ENCODE results near the gene ALAS1. TPM values are rescaled to one million over a fixed set of nuclear protein-coding genes. Genes with fewer than 3 reads are reported as not detected.

The ALAS1 gene
- total RNA-seq, result 100 to 1,000 TPM in 1 of 4 donors, 10 to 100 TPM in 3; 70.1 to 101 (median 84.0) TPM

DNA sequence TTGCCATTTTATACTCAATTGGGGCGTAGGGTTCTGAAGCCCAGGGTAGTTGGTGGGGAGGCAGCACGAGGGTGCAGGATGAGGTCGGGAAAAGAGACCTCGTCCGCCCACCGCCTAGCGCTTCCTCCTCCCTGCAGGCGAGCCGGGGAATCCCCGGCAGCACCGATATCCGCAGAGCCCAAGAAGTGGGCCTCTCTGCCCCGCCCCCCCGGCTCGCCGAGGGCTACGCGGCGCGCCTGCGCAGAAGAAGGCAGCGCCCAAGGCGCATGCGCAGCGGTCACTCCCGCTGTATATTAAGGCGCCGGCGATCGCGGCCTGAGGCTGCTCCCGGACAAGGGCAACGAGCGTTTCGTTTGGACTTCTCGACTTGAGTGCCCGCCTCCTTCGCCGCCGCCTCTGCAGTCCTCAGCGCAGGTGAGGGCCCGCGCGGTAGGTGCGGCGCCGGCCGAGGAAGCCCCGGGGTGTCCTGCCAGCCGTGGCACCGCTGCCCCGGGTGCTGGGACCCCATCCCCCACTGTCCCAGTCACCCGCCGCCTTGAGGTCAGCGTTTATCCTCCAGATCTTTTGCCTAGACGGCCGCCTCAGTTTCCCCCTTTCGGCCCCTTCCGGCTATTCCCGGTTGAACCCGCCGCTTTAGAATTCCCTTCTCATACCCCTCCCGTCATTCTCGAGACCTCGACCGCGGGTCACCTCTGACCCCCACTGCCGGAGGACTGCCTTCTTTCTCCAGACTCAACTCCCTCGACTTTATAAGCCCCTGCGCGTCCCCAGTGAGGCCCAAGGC lies at the start of gene ALAS1:
ALAS1 (plus strand) TSS at position 319 of the 784 bp plus-strand sequence. CDS start 1,082 bp downstream, outside the sequence.
- intact Hi-C loops (cut with DNase I; ENCODE audit: low total_unique reads) (no loop called here), in situ Hi-C loops (cut with MboI; ENCODE audit: low pct_ligation_motif_present in 1 of 4, low pct_unique_long_range_greater_than_20kb in 1 of 4, low sequenced_read_pairs in 3 of 4) (no loop called here)
- H3K4me1 ChIP-seq, result peaks cover 20 to 82% (median 33%) of the 10 kb centered on the region in 4 donors
- TF ChIP-seq EP300 (IDR thresholded peaks at IDR 0.05; ENCODE audit: low read depth) (peak; percentile 5), POLR2A (IDR thresholded peaks at IDR 0.05) (peak; percentile 97), POLR2AphosphoS5 (IDR thresholded peaks at IDR 0.05) (peak; percentile 95 to 99 (median 98))
- TF ChIP-seq, protein P1, sequence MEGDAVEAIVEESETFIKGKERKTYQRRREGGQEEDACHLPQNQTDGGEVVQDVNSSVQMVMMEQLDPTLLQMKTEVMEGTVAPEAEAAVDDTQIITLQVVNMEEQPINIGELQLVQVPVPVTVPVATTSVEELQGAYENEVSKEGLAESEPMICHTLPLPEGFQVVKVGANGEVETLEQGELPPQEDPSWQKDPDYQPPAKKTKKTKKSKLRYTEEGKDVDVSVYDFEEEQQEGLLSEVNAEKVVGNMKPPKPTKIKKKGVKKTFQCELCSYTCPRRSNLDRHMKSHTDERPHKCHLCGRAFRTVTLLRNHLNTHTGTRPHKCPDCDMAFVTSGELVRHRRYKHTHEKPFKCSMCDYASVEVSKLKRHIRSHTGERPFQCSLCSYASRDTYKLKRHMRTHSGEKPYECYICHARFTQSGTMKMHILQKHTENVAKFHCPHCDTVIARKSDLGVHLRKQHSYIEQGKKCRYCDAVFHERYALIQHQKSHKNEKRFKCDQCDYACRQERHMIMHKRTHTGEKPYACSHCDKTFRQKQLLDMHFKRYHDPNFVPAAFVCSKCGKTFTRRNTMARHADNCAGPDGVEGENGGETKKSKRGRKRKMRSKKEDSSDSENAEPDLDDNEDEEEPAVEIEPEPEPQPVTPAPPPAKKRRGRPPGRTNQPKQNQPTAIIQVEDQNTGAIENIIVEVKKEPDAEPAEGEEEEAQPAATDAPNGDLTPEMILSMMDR (IDR thresholded peaks at IDR 0.05), result peak in 3 of 5 experiments; percentile 15 to 59 (median 37)
- WGBS, 2 donors (ENCODE audit: low coverage in 1 of 2), result 0% methylated on average over 9 to 53 of the region's 71 CpGs
- H3K27ac ChIP-seq, result peak within 1 kb of the TSS; percentile 87 to 93 (median 89)
- H3K27me3 ChIP-seq, result no peaks in the 10 kb centered on the region
- peak within 1 kb of the TSS; percentile 65 to 99 (median 80) for H3K4me3 ChIP-seq
- DNase-seq, result peak; percentile 96
- H3K9me3 ChIP-seq, result no peaks in the 10 kb centered on the region
- peaks cover 0 to 11% (median 4%) of the 10 kb centered on the region in 4 donors for H3K36me3 ChIP-seq

DNA sequence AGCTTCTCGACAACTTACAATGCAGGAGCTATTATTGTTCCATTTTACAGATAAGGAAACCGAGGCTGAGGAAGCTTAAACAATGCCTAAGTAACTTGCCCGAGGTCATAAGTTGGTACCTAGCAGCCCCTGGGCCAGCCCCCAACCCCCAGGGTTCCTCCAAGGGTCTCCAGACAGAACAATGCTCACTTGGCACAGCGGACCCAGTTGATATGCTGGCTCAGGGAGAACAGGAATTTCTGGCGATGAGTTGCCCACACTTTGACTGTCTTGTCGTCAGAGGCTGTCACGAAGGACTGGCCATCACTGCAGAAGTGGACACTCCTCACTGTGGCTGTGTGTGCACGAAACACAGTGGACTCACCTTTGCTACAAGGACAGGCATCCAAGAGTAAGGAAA lies 48.9 kb upstream of the ALAS1 start:
- in situ Hi-C loops (cut with MboI; ENCODE audit: low pct_ligation_motif_present in 1 of 4, low pct_unique_long_range_greater_than_20kb in 1 of 4, low sequenced_read_pairs in 3 of 4) (no loop called here), intact Hi-C loops (cut with DNase I; ENCODE audit: low total_unique reads) (no loop called here)
- H3K27ac ChIP-seq, result no peak overlapping the region
- H3K36me3 ChIP-seq, result no peaks in the 10 kb centered on the region
- no peak for DNase-seq
- H3K4me1 ChIP-seq, result peaks cover 8 to 16% (median 10%) of the 10 kb centered on the region in 4 donors
- no peaks in the 10 kb centered on the region for H3K27me3 ChIP-seq
- no peaks in the 10 kb centered on the region for H3K9me3 ChIP-seq
- H3K4me3 ChIP-seq, result no peak overlapping the region
- TF ChIP-seq, protein P1 (IDR thresholded peaks at IDR 0.05), result no peak
- 95 to 100% methylated on average over 1 to 8 of the region's 8 CpGs for WGBS, 2 donors (ENCODE audit: low coverage in 1 of 2)

DNA sequence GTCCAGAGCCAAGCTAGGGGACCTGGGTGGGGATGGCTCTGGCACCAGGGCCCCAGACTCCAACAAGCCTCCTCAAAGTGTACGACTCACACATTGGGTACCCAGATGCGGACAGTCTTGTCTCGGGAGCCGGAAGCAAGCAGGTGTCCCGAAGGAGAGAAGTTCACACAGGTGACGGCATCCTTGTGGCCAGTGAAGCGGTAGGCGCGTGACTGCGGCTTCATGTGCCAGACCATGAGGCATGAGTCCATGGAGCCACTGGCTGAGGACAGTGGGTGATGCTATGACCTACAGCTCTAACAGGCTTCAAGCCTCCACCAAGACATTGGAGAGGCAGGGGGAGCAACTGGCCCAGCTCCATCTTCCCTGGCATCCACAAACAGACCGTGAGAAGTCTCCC lies 48.2 kb upstream of the ALAS1 start:
- WGBS, 2 donors (ENCODE audit: low coverage in 1 of 2), result 97% methylated on average over 11 of the region's 11 CpGs; no CpG with 5 or more reads in 1 of the 2 donors
- DNase-seq, result no peak
- in situ Hi-C loops (cut with MboI; ENCODE audit: low pct_ligation_motif_present in 1 of 4, low pct_unique_long_range_greater_than_20kb in 1 of 4, low sequenced_read_pairs in 3 of 4), result no loop called here
- no peak for TF ChIP-seq EP300 (IDR thresholded peaks at IDR 0.05; ENCODE audit: low read depth)
- TF ChIP-seq POLR2AphosphoS5 (IDR thresholded peaks at IDR 0.05), result no peak
- TF ChIP-seq POLR2A (IDR thresholded peaks at IDR 0.05), result no peak
- TF ChIP-seq, protein P1 (IDR thresholded peaks at IDR 0.05), result no peak
- no peak overlapping the region for H3K4me3 ChIP-seq
- no peak overlapping the region for H3K27ac ChIP-seq
- H3K9me3 ChIP-seq, result no peaks in the 10 kb centered on the region
- H3K36me3 ChIP-seq, result no peaks in the 10 kb centered on the region
- H3K27me3 ChIP-seq, result no peaks in the 10 kb centered on the region
- peaks cover 8 to 15% (median 10%) of the 10 kb centered on the region in 4 donors for H3K4me1 ChIP-seq
- intact Hi-C loops (cut with DNase I; ENCODE audit: low total_unique reads), result no loop called here

DNA sequence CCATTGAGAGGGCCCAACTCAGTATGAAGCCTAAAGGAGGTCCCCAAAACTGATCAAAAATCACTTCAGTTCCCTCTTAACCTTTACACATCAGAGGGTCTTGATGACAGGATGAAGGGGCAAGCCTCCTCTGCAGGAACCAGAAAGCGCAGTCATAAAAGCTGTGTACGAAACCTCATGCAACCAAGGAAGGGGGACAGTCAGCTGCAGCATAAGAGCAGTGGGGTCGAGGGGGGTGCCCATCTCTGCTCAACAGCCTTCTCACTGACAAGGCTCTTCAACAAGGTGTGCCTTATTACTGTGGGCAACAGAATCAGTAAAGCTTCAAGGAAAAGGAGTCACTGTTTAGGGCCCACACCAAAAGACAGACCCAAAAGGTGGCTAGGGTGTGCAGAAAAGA lies 47.6 kb upstream of the ALAS1 start:
- in situ Hi-C loops (cut with MboI; ENCODE audit: low pct_ligation_motif_present in 1 of 4, low pct_unique_long_range_greater_than_20kb in 1 of 4, low sequenced_read_pairs in 3 of 4), result no loop called here
- H3K4me1 ChIP-seq, result peaks cover 8 to 20% (median 15%) of the 10 kb centered on the region in 4 donors
- no peaks in the 10 kb centered on the region for H3K27me3 ChIP-seq
- 98% methylated on average over 3 of the region's 3 CpGs; no CpG with 5 or more reads in 1 of the 2 donors for WGBS, 2 donors (ENCODE audit: low coverage in 1 of 2)
- H3K4me3 ChIP-seq, result no peak overlapping the region
- no peak overlapping the region for H3K27ac ChIP-seq
- no peaks in the 10 kb centered on the region for H3K9me3 ChIP-seq
- TF ChIP-seq EP300 (IDR thresholded peaks at IDR 0.05; ENCODE audit: low read depth) (no peak), POLR2AphosphoS5 (IDR thresholded peaks at IDR 0.05) (no peak), POLR2A (IDR thresholded peaks at IDR 0.05) (no peak)
- TF ChIP-seq, protein P1 (IDR thresholded peaks at IDR 0.05), result no peak
- intact Hi-C loops (cut with DNase I; ENCODE audit: low total_unique reads), result no loop called here
- no peak for DNase-seq
- H3K36me3 ChIP-seq, result no peaks in the 10 kb centered on the region

Data from transverse colon (tissue), 4 donors.